Subcutaneous abdominal adipose tissue (tissue), 5 donors: ENCODE results near the gene CXXC5.

ENCODE experiments used
- H3K27ac ChIP-seq: one replicate; pipeline ENCODE4 v1.7.0; 2013; ENCODE audit warnings: low read depth, mild to moderate bottlenecking, inconsistent platforms, low read length, moderate library complexity
- H3K27me3 ChIP-seq, 5 donors: one replicate each; pipeline ENCODE4 v1.7.0; 2013; ENCODE audit warnings: low read length in 5 of 5, inconsistent platforms in 1 of 5; ENCODE audit not compliant: control insufficient read depth in 5 of 5, insufficient read depth in 4 of 5
- H3K36me3 ChIP-seq, 5 donors: one replicate each; pipeline ENCODE4 v1.7.0; 2013; ENCODE audit warnings: low read length in 5 of 5; ENCODE audit not compliant: control insufficient read depth in 5 of 5, insufficient read depth in 5 of 5
- H3K4me1 ChIP-seq, 5 donors: one replicate each; pipeline ENCODE4 v1.7.0; 2013; ENCODE audit warnings: low read length in 5 of 5, mild to moderate bottlenecking in 3 of 5, moderate library complexity in 1 of 5; ENCODE audit not compliant: control insufficient read depth in 5 of 5, insufficient read depth in 5 of 5
- H3K4me3 ChIP-seq, 5 donors: one replicate each; pipeline ENCODE4 v1.7.0; 2013; ENCODE audit warnings: low read length in 5 of 5, low read depth in 1 of 5
- H3K9ac ChIP-seq, 5 donors: one replicate each; pipeline ENCODE4 v1.7.0; 2013; ENCODE audit warnings: low read length in 5 of 5, mild to moderate bottlenecking in 4 of 5, moderate library complexity in 3 of 5
- H3K9me3 ChIP-seq, 5 donors: one replicate each; pipeline ENCODE4 v1.7.0; 2013; ENCODE audit warnings: low read length in 5 of 5; ENCODE audit not compliant: control insufficient read depth in 5 of 5
- donor health status: healthy.
- donor health status: healthy.
- donor health status: healthy.
- donor health status: healthy.
- donor health status: healthy.

Gene CXXC5

GRCh38 chr5:139701056-139701741, 53.0 kb downstream of the CXXC5 start:
- H3K27ac ChIP-seq, result no peak overlapping the region
- H3K36me3 ChIP-seq, result no peaks in the 10 kb centered on the region
- H3K4me1 ChIP-seq, result peaks cover 12 to 48% (median 35%) of the 10 kb centered on the region in 5 donors
- H3K9me3 ChIP-seq, result no peaks in the 10 kb centered on the region
- H3K27me3 ChIP-seq, result peaks cover 0 to 12% (median 0%) of the 10 kb centered on the region in 5 donors
- peak overlapping the region in 1 of 5 donors; percentile 38 for H3K9ac ChIP-seq
- H3K4me3 ChIP-seq, result no peak overlapping the region

- no peaks in the 10 kb centered on the region for H3K9me3 ChIP-seq
- no peaks in the 10 kb centered on the region for H3K36me3 ChIP-seq
- H3K27me3 ChIP-seq, result peaks cover 0 to 12% (median 0%) of the 10 kb centered on the region in 5 donors
- no peak overlapping the region for H3K9ac ChIP-seq
- peaks cover 8 to 35% (median 23%) of the 10 kb centered on the region in 5 donors for H3K4me1 ChIP-seq
- H3K27ac ChIP-seq, result no peak overlapping the region
- no peak overlapping the region for H3K4me3 ChIP-seq
These were observed 54.4 kb downstream of the CXXC5 start for GRCh38 chr5:139702548-139702947.

DNA sequence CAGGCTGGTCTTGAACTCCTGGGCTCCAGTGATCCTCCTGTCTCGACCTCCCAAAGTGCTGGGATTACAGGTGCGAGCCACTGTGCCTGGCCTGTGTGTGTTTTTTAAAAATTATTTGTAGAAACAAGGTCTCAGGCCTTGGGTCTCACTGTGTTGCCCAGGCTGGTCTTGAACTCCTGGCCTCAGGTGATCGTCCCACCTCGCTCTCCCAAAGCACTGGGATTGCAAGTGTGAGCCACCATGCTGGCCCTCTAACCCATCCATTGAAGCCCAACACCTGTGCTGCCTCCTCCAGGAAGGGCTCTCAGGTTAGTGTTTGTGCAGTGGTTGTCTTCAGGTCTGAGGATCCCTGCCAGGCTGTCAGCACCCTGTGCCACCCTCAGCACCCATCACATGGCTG, 56.6 kb downstream of the CXXC5 start:
- Histone ChIP-seq H3K4me1 (peaks cover 4 to 28% (median 17%) of the 10 kb centered on the region in 5 donors), H3K9ac (no peak overlapping the region), H3K9me3 (no peaks in the 10 kb centered on the region), H3K36me3 (no peaks in the 10 kb centered on the region), H3K27ac (no peak overlapping the region), H3K27me3 (peaks cover 0 to 16% (median 0%) of the 10 kb centered on the region in 5 donors), H3K4me3 (no peak overlapping the region)

DNA sequence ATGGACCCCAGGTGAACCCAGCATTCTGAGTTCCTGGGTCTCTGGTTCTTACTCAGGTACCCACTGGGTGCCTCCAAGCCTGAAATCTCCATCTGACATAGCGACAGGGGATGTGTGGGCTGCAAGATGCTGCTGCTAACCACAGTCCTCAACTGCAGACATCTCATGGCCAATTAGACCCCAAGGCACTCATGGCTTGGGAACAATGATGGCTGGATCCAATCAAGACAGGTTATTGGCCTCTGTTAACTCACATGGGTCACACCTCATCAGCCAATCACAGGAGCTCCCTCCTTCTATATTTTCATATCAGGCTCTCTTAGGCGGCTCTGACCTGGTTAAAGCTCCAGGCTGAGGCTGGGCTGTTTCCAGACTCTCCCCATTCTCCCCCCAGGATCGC, 57.0 kb downstream of the CXXC5 start:
- Histone ChIP-seq H3K9ac (no peak overlapping the region), H3K27ac (no peak overlapping the region), H3K27me3 (peaks cover 0 to 16% (median 0%) of the 10 kb centered on the region in 5 donors), H3K36me3 (no peaks in the 10 kb centered on the region), H3K9me3 (no peaks in the 10 kb centered on the region), H3K4me1 (peaks cover 4 to 32% (median 21%) of the 10 kb centered on the region in 5 donors), H3K4me3 (no peak overlapping the region)

DNA sequence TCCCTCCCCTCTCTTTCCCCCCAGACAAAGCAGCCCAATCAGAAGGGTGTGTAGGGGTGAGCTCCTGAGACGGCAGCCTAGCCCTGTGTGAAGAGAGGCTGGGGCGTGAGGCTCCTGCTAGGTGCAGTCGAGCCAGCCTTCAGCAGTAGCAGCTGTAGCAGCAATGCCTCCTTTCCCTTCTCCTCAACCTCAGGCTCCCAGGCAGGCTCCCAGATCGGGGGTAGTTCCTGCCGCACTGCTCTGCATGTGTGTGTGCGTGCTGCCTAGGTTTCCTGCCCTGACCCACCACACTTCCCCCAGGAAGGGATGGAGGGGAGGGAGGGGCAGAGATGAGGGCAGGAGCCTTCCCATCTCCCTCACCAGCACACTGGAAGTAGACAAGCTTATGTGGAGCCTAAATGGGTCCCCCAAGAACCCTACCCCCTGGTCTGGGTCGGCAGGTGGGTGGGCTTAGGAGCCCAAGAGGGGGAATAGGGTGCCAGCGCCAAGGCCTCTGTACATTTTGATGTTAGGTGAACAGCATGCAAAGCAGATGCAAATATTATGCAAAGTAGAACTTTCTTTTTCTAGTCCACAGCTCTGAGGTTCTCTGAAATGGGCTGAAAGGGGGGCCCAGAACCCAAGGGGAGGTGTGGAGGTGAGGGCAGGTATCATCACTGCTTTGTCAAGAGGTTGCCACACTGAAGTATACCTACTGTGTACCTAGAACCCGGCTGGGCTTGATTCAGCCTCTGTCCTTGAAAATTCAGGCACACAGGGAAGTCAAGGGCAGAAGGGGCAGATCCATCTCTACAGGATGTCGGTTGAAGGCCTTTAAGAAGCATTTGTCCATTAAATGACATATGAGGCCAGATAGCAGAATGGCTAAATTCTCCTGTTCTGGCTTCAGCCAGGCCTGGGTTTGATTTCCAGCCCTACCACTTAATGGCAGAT, 57.8 kb downstream of the CXXC5 start:
- H3K27ac ChIP-seq, result no peak overlapping the region
- no peaks in the 10 kb centered on the region for H3K9me3 ChIP-seq
- H3K4me3 ChIP-seq, result no peak overlapping the region
- H3K9ac ChIP-seq, result no peak overlapping the region
- H3K27me3 ChIP-seq, result peaks cover 0 to 15% (median 0%) of the 10 kb centered on the region in 5 donors
- H3K36me3 ChIP-seq, result no peaks in the 10 kb centered on the region
- peaks cover 7 to 34% (median 28%) of the 10 kb centered on the region in 5 donors for H3K4me1 ChIP-seq

GRCh38 chr5:139707445-139708003, 59.4 kb downstream of the CXXC5 start:
- Histone ChIP-seq H3K27ac (no peak overlapping the region), H3K27me3 (peaks cover 0 to 7% (median 0%) of the 10 kb centered on the region in 5 donors), H3K36me3 (no peaks in the 10 kb centered on the region), H3K4me3 (no peak overlapping the region), H3K9ac (no peak overlapping the region), H3K9me3 (no peaks in the 10 kb centered on the region), H3K4me1 (peaks cover 7 to 36% (median 32%) of the 10 kb centered on the region in 5 donors)

DNA sequence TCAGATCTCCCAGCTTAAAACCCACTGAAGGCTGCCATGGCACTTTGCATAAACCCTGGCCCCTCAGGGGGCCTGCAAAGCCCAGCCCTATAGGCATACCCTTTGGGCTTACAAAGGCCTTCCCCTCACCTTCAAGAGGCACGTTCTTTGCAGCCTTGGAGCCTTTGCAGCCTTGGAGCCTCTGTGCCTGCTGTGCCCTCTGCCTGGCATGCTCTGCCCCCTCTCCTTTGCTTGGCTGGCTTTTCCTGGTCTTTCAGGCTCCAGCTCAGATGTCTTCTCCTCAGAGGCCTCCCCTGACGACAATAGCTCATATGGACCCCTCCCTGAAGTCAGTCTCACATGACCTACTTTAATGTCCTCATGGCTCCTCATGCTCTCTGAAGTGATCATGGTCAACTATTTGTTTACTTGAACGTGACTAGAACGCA, 60.3 kb downstream of the CXXC5 start:
- Histone ChIP-seq H3K9ac (peak overlapping the region in 1 of 5 donors; percentile 8), H3K36me3 (no peaks in the 10 kb centered on the region), H3K27ac (no peak overlapping the region)

GRCh38 chr5:139708877-139709581, 60.9 kb downstream of the CXXC5 start:
- no peaks in the 10 kb centered on the region for H3K36me3 ChIP-seq
- peaks cover 0 to 4% (median 0%) of the 10 kb centered on the region in 5 donors for H3K27me3 ChIP-seq
- H3K9me3 ChIP-seq, result no peaks in the 10 kb centered on the region
- peak overlapping the region in 4 of 5 donors; percentile 36 to 56 (median 39) for H3K4me3 ChIP-seq
- peak overlapping the region in 1 of 5 donors; percentile 8 for H3K9ac ChIP-seq
- peaks cover 7 to 36% (median 32%) of the 10 kb centered on the region in 5 donors for H3K4me1 ChIP-seq
- H3K27ac ChIP-seq, result no peak overlapping the region

More for the DNA sequence above, 60.3 kb downstream of the CXXC5 start:
- Histone ChIP-seq H3K4me1 (peaks cover 7 to 36% (median 32%) of the 10 kb centered on the region in 5 donors), H3K4me3 (peak overlapping the region in 2 of 5 donors; percentile 36 to 56), H3K9me3 (no peaks in the 10 kb centered on the region), H3K27me3 (peaks cover 0 to 7% (median 0%) of the 10 kb centered on the region in 5 donors)

GRCh38 chr5:139709582-139710318, 61.6 kb downstream of the CXXC5 start:
- Histone ChIP-seq H3K27ac (no peak overlapping the region), H3K4me1 (peaks cover 7 to 36% (median 32%) of the 10 kb centered on the region in 5 donors), H3K27me3 (peaks cover 0 to 4% (median 0%) of the 10 kb centered on the region in 5 donors), H3K36me3 (no peaks in the 10 kb centered on the region), H3K9ac (peak overlapping the region in 1 of 5 donors; percentile 25), H3K9me3 (no peaks in the 10 kb centered on the region), H3K4me3 (peak overlapping the region in 4 of 5 donors; percentile 36 to 65 (median 43))
